GM12878 (cell line): ENCODE measurements around the gene SYT1. TPM values are rescaled to one million over a fixed set of nuclear protein-coding genes. Genes with fewer than 3 reads are reported as not detected.

Experiments
- ATAC-seq: fragments of 200-7000 bp; cut with Tn5 transposase; 3 replicates; pipeline ENCODE4 v1.9.1; 2020; ENCODE audit warnings: mild to moderate bottlenecking, moderate library complexity
- BruUV-seq: library from RNA; stranded (reverse); fragments of 400-500 nt; replicated peaks from 2 replicates; lab custom pipeline; 2021; lab: Mats Ljungman, UMichigan
- CTCF ChIA-PET: fragments of 300-600 bp; sonication (Branson Sonifier 250); formaldehyde crosslinking; extraction: SDS; loops from one replicate; lab custom pipeline; 2021; ENCODE audit warnings: inconsistent platforms; lab: Yijun Ruan, JAX
- POLR2A ChIA-PET: fragments of 350-600 bp; formaldehyde crosslinking; extraction: SDS; loops from one replicate; lab custom pipeline; 2021; ENCODE audit warnings: inconsistent platforms; lab: Charles Lee
- RAD21 ChIA-PET: fragments of 300-600 bp; sonication (Branson Sonifier 250); formaldehyde crosslinking; loops from one replicate; lab custom pipeline; 2023; ENCODE audit warnings: antibody characterized with exemption; ENCODE audit not compliant: unreplicated experiment; lab: Charles Lee
- SMC1A ChIA-PET: fragments of 300-600 bp; sonication (Branson Sonifier 250); formaldehyde crosslinking; loops from one replicate; lab custom pipeline; 2023; ENCODE audit not compliant: unreplicated experiment, uncharacterized antibody; lab: Charles Lee
- DNase-seq: peaks from one replicate; pipeline ENCODE4 v3.0.0-alpha.2; 2011; ENCODE audit warnings: low read depth, low spot score
- FAIRE-seq: peaks from 3 replicates; lab custom pipeline; 2011; peaks lifted over from hg19 to GRCh38; lab: Jason Lieb, UNC
- H2AFZ ChIP-seq: 2 replicates; pipeline ENCODE4 v1.6.0; 2011; ENCODE audit warnings: low read depth, low read length, control low read depth; ENCODE audit not compliant: control insufficient read depth
- H3K27ac ChIP-seq: 2 replicates; pipeline ENCODE4 v1.5.1; 2011; ENCODE audit warnings: control low read depth; ENCODE audit not compliant: control insufficient read depth, insufficient read depth
- H3K27me3 ChIP-seq, 2 experiments: replicated peaks in 1 of 2; 2 replicates each; pipeline versions ENCODE4 v1.6.0 to v1.6.1; 2011; ENCODE audit warnings: low read length in 1 of 2; ENCODE audit not compliant: control insufficient read depth in 2 of 2, insufficient read depth in 2 of 2
- H3K36me3 ChIP-seq, 2 experiments: 2 replicates each; pipeline ENCODE4 v1.5.1; 2011; ENCODE audit warnings: low read length in 1 of 2; ENCODE audit not compliant: control insufficient read depth in 2 of 2, insufficient read depth in 2 of 2
- H3K4me1 ChIP-seq: 2 replicates; pipeline ENCODE4 v1.6.1; 2011; ENCODE audit warnings: mild to moderate bottlenecking, low read length, moderate library complexity, mixed read lengths; ENCODE audit not compliant: control insufficient read depth, insufficient read depth
- H3K4me2 ChIP-seq: 2 replicates; pipeline ENCODE4 v1.6.0; 2011; ENCODE audit warnings: control low read depth; ENCODE audit not compliant: control insufficient read depth, insufficient read depth
- H3K4me3 ChIP-seq: fragments of 200-600 bp; sonication (generic); 2 replicates; pipeline ENCODE4 v1.5.1; 2016
- H3K79me2 ChIP-seq: 2 replicates; pipeline ENCODE4 v1.6.0; 2011; ENCODE audit warnings: low read length; ENCODE audit not compliant: control insufficient read depth, insufficient read depth
- H3K9ac ChIP-seq: 2 replicates; pipeline ENCODE4 v1.8.0; 2011; ENCODE audit warnings: low read length, control low read depth, mixed read lengths; ENCODE audit not compliant: control insufficient read depth, insufficient read depth
- H3K9me3 ChIP-seq: replicated peaks from 3 replicates; pipeline ENCODE4 v1.5.1; 2011; ENCODE audit warnings: mild to moderate bottlenecking, low read length; ENCODE audit not compliant: control insufficient read depth, insufficient read depth
- H4K20me1 ChIP-seq: 2 replicates; pipeline ENCODE4 v1.6.0; 2011; ENCODE audit not compliant: control insufficient read depth, insufficient read depth
- CHD4 ChIP-seq: fragments of 200-600 bp; sonication (generic); IDR thresholded peaks from 2 replicates; pipeline ENCODE4 v1.6.1; 2016; ENCODE audit warnings: mild to moderate bottlenecking
- EED ChIP-seq: sonication (generic); IDR thresholded peaks from 2 replicates; pipeline ENCODE4 v1.6.1; 2016; ENCODE audit warnings: antibody characterized with exemption, low read depth
- FOXM1 ChIP-seq: IDR thresholded peaks from 2 replicates; pipeline ENCODE4 v1.6.1; 2012; ENCODE audit warnings: low read depth, mild to moderate bottlenecking, inconsistent platforms, low read length, moderate library complexity
- HCFC1 ChIP-seq: fragments of 150-350 bp; IDR thresholded peaks from 2 replicates; pipeline ENCODE4 v1.6.1; 2014; ENCODE audit warnings: low read length
- NFXL1 ChIP-seq: fragments of 450-650 bp; IDR thresholded peaks from 2 replicates; pipeline ENCODE4 v1.6.1; 2017; ENCODE audit warnings: antibody characterized with exemption, mild to moderate bottlenecking, borderline replicate concordance
- NFYA ChIP-seq: IDR thresholded peaks from 2 replicates; pipeline ENCODE4 v1.6.1; 2011; ENCODE audit warnings: low read depth, mild to moderate bottlenecking, low read length, improper control_type of control experiment, borderline replicate concordance
- NR2C2 ChIP-seq: IDR thresholded peaks from 2 replicates; pipeline ENCODE4 v1.6.1; 2011; ENCODE audit warnings: borderline replicate concordance, low read depth; ENCODE audit not compliant: control insufficient read depth, insufficient read length
- RFX5 ChIP-seq: IDR thresholded peaks from 2 replicates; pipeline ENCODE4 v1.6.1; 2011; ENCODE audit warnings: low read depth, low read length, improper control_type of control experiment
- SMAD1 ChIP-seq: fragments of 450-650 bp; IDR thresholded peaks from 2 replicates; pipeline ENCODE4 v1.6.1; 2018; ENCODE audit warnings: mild to moderate bottlenecking, low read depth; ENCODE audit not compliant: partially characterized antibody
- SMARCA5 ChIP-seq: fragments of 450-650 bp; IDR thresholded peaks from 2 replicates; pipeline ENCODE4 v1.6.1; 2017; ENCODE audit warnings: mild to moderate bottlenecking
- STAT3 ChIP-seq: IDR thresholded peaks from 2 replicates; pipeline ENCODE4 v1.6.1; 2011; ENCODE audit warnings: low read depth, low read length, improper control_type of control experiment
- ZBED1 ChIP-seq: IDR thresholded peaks from 2 replicates; pipeline ENCODE4 v1.6.1; 2016; ENCODE audit warnings: borderline replicate concordance
- ZNF384 ChIP-seq: IDR thresholded peaks from 2 replicates; pipeline ENCODE4 v1.6.1; 2012; ENCODE audit warnings: low read depth, mild to moderate bottlenecking, low read length, improper control_type of control experiment, borderline replicate concordance
- ZSCAN29 ChIP-seq: fragments of 450-650 bp; IDR thresholded peaks from 2 replicates; pipeline ENCODE4 v1.6.1; 2017; ENCODE audit warnings: mild to moderate bottlenecking, moderate library complexity
- ZZZ3 ChIP-seq: IDR thresholded peaks from 2 replicates; pipeline ENCODE4 v1.6.1; 2011; ENCODE audit warnings: low read depth; ENCODE audit not compliant: control insufficient read depth, insufficient read length
- WGBS: methylation state at CpG from one replicate; pipeline ENCODE4 v1.1.6; 2016; ENCODE audit warnings: low lambda C conversion rate; ENCODE audit not compliant: insufficient replicate concordance, insufficient coverage; ENCODE audit errors: missing lambda C conversion rate; 5-methylcytosine and 5-hydroxymethylcytosine counted together
- in situ Hi-C: fragments of 300-500 bp; cut with MboI; formaldehyde crosslinking; loops from 9 replicates; pipeline ENCODE4 v1.14.3; 2018; ENCODE audit warnings: mixed read lengths
- intact Hi-C: fragments of 100-400 bp; cut with micrococcal nuclease; formaldehyde crosslinking; loops from one replicate; pipeline ENCODE4 v1.14.2; 2022; ENCODE audit not compliant: unreplicated experiment
- polyA plus RNA-seq, 11 experiments: library from polyadenylated mRNA; depleted of rRNA in 4 of 11; unstranded in 6 of 11; stranded (reverse) in 5 of 11; fragments of >200 nt; fragmentation: Nextera tagmentation in 4 of 11; fragmentation: Illumina TruSeq in 1 of 11; extraction: Ambion mirVana in 4 of 11; extraction: Trizol in 1 of 11; gene quantifications; 1 replicate in 1 of 11; 2 replicates in 10 of 11; pipeline versions ENCODE4 v1.2.1 to v1.2.3, GENCODE V29; 2011 to 2016; ENCODE audit warnings: inconsistent platforms in 2 of 11, missing spikeins in 2 of 11, low read depth in 1 of 11
- total RNA-seq, 4 experiments: library from RNA; depleted of rRNA in 3 of 4; stranded (reverse); fragments of >200 nt in 3 of 4; fragmentation: Illumina TruSeq in 1 of 4; extraction: Trizol in 1 of 4; gene quantifications; 2 replicates each; pipeline versions ENCODE4 v1.2.1 to v1.2.3, GENCODE V29; 2013 to 2021
- TF ChIP-seq, protein P1 (sequence below): fragments of 450-650 bp; IDR thresholded peaks from 2 replicates; pipeline ENCODE4 v1.6.1; 2017; ENCODE audit warnings: mild to moderate bottlenecking
- TF ChIP-seq, protein P2 (sequence below): IDR thresholded peaks from 2 replicates; pipeline ENCODE4 v1.6.1; 2011; ENCODE audit warnings: low read depth, mild to moderate bottlenecking, low read length, moderate library complexity, borderline replicate concordance; ENCODE audit errors: extremely low read depth

The SYT1 gene
- total and polyA plus RNA-seq, 10 of the 15 experiments (the other 5 are each of a cell fraction or from before 2014, with no cell fraction given): 0.10 to 0.28 TPM; not detected in 8

DNA sequence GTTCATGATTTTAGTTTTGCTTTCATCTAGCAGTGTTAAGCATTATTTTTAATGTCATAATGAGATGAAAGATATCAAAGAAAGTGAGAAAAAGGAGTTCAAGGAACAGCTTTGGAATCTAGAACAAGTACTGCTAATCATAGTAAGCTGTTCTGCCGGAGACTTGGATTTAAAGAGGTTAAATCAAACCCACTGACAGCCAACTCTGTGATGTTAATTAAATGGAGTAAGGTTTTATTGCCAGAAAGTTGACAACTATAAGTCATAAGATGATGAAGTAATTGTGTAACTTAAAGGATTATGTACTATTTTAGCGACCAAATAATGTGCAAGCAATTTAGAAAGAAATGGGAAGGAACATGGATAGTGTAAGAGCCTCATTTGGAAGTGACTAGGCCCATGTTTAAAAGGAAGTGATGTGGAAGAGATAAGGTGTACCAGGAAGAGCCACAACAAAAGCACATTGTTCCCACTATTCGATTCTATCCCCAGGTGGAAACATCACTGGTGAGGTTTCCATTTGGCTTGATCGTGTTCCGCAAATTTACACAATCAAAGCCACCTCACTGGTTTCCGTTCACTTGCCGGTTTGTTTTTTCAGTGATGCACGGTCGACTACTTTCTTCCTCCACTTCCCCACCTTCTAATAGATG, 437.7 kb downstream of the SYT1 start (continued):
- no peak for TF ChIP-seq ZSCAN29
- no peak for TF ChIP-seq NR2C2
- TF ChIP-seq ZZZ3: no peak
- TF ChIP-seq, protein P1, sequence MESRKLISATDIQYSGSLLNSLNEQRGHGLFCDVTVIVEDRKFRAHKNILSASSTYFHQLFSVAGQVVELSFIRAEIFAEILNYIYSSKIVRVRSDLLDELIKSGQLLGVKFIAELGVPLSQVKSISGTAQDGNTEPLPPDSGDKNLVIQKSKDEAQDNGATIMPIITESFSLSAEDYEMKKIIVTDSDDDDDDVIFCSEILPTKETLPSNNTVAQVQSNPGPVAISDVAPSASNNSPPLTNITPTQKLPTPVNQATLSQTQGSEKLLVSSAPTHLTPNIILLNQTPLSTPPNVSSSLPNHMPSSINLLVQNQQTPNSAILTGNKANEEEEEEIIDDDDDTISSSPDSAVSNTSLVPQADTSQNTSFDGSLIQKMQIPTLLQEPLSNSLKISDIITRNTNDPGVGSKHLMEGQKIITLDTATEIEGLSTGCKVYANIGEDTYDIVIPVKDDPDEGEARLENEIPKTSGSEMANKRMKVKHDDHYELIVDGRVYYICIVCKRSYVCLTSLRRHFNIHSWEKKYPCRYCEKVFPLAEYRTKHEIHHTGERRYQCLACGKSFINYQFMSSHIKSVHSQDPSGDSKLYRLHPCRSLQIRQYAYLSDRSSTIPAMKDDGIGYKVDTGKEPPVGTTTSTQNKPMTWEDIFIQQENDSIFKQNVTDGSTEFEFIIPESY: no peak
- TF ChIP-seq, all 136 proteins: peak for 0

DNA sequence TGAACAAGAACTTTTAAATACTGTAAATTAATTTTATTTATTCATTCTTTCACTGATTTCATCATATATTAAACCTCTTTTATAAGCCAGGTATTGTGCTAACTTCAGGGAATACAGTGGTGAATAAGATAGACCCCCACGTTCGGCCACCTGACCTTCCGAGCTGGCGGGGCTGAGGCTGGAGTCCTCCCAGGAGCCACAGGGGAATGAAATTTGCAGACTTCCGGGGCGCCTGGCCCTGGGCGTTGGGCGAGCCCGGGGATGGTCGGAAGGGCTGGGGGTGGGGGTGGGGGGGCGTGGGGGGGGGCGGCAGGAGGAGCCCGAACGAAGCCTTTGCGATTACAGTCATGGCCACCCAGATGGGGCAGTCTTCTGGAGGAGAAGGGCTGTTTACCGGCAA, 442.8 kb downstream of the SYT1 start:
- H3K4me2 ChIP-seq: no peak overlapping the region
- H3K4me3 ChIP-seq: no peak overlapping the region
- no peak overlapping the region for H2AFZ ChIP-seq
- no peaks in the 10 kb centered on the region for H3K4me1 ChIP-seq
- H3K79me2 ChIP-seq: no peaks in the 10 kb centered on the region
- no peaks in the 10 kb centered on the region for H3K9me3 ChIP-seq
- intact Hi-C loops: no loop called here
- SMC1A ChIA-PET: no interaction called here
- TF ChIP-seq FOXM1 (no peak), RFX5 (no peak), SMAD1 (no peak), CHD4 (no peak), NFXL1 (no peak), NFYA (no peak), SMARCA5 (no peak), ZBED1 (no peak), HCFC1 (no peak), ZNF384 (no peak), STAT3 (no peak), EED (no peak)
- TF ChIP-seq, protein P2, sequence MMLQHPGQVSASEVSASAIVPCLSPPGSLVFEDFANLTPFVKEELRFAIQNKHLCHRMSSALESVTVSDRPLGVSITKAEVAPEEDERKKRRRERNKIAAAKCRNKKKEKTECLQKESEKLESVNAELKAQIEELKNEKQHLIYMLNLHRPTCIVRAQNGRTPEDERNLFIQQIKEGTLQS: no peak
- TF ChIP-seq, all 136 proteins: peak for 0
- no peak overlapping the region for H3K9ac ChIP-seq
- ChIA-PET POLR2A (no interaction called here), CTCF (no interaction called here), RAD21 (no interaction called here)
- no peak for ATAC-seq
- no peaks in the 10 kb centered on the region for H3K36me3 ChIP-seq
- no peaks in the 10 kb centered on the region for H4K20me1 ChIP-seq
- BruUV-seq: no TSS peak
- DNase-seq: no peak
- H3K27me3 ChIP-seq: no peaks in the 10 kb centered on the region
- in situ Hi-C loops: no loop called here
- FAIRE-seq: no peak
- 75% methylated on average over 5 of the region's 16 CpGs for WGBS
- no peak overlapping the region for H3K27ac ChIP-seq
